Nephron (organoid): ENCODE data around the gene PTPRA.

Experiments used
- H3K27ac Mint-ChIP-seq, 3 experiments: 2 replicates each; pipeline ENCODE4 v1.8.0; 2020; ENCODE audit warnings: mixed read lengths in 3 of 3, mild to moderate bottlenecking in 2 of 3, moderate library complexity in 1 of 3
- H3K27me3 Mint-ChIP-seq: 2 replicates; pipeline ENCODE4 v1.8.0; 2021; ENCODE audit warnings: low read depth, mild to moderate bottlenecking, moderate library complexity, mixed read lengths
- H3K36me3 Mint-ChIP-seq: 2 replicates; pipeline ENCODE4 v1.8.0; 2020; ENCODE audit warnings: low read depth, mixed read lengths
- H3K4me1 Mint-ChIP-seq: 2 replicates; pipeline ENCODE4 v1.8.0; 2020; ENCODE audit warnings: mixed read lengths
- H3K4me3 Mint-ChIP-seq, 3 experiments: 2 replicates each; pipeline ENCODE4 v1.8.0; 2020; ENCODE audit warnings: mild to moderate bottlenecking in 3 of 3, mixed read lengths in 3 of 3, moderate library complexity in 2 of 3
- H3K9me3 Mint-ChIP-seq: 2 replicates; pipeline ENCODE4 v1.8.0; 2020; ENCODE audit warnings: mixed read lengths
- TF ChIP-seq, protein P1 (sequence below), 3 experiments: fragments of 200-600 bp; sonication (generic); IDR thresholded peaks; one replicate each; pipeline ENCODE4 v1.5.0; 2021; ENCODE audit warnings: antibody characterized with exemption in 3 of 3; ENCODE audit not compliant: unreplicated experiment in 3 of 3

The PTPRA gene

GRCh38 chr20:2914160-2914559 is 40.9 kb downstream of the PTPRA start:
- Mint-ChIP-seq H3K27ac (no peak overlapping the region), H3K4me3 (no peak overlapping the region), H3K9me3 (no peaks in the 10 kb centered on the region), H3K27me3 (no peaks in the 10 kb centered on the region), H3K36me3 (peaks cover 8% of the 10 kb centered on the region), H3K4me1 (peaks cover 5% of the 10 kb centered on the region)
- TF ChIP-seq, protein P1, sequence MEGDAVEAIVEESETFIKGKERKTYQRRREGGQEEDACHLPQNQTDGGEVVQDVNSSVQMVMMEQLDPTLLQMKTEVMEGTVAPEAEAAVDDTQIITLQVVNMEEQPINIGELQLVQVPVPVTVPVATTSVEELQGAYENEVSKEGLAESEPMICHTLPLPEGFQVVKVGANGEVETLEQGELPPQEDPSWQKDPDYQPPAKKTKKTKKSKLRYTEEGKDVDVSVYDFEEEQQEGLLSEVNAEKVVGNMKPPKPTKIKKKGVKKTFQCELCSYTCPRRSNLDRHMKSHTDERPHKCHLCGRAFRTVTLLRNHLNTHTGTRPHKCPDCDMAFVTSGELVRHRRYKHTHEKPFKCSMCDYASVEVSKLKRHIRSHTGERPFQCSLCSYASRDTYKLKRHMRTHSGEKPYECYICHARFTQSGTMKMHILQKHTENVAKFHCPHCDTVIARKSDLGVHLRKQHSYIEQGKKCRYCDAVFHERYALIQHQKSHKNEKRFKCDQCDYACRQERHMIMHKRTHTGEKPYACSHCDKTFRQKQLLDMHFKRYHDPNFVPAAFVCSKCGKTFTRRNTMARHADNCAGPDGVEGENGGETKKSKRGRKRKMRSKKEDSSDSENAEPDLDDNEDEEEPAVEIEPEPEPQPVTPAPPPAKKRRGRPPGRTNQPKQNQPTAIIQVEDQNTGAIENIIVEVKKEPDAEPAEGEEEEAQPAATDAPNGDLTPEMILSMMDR (IDR thresholded peaks at IDR 0.05; ENCODE audit: unreplicated experiment in 3 of 3) = peak in 1 of 3 experiments; percentile 23

DNA sequence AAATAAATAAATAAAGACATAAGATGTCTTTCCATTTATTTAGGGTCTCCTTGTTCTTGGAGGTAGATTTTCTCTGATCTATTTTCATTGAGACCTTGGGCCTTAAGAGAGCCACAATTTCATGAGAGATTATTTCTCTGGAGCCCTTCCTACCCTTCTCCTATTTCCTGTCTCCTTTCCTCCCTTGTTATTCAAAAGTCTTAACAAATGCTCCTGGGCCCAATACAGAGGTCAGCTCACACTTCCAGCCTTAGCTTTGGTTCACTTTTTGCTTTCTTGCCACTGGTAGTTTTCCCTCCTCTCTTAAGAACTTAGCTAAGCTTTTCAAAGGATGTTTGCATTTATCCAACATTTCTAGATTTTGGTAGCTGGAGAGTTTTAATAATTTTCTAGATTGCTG is 44.0 kb downstream of the PTPRA start:
- TF ChIP-seq, protein P1 (IDR thresholded peaks at IDR 0.05; ENCODE audit: unreplicated experiment in 3 of 3) = no peak
- no peaks in the 10 kb centered on the region for H3K9me3 Mint-ChIP-seq
- H3K4me3 Mint-ChIP-seq = no peak overlapping the region
- H3K27me3 Mint-ChIP-seq = no peaks in the 10 kb centered on the region
- H3K36me3 Mint-ChIP-seq = peaks cover 8% of the 10 kb centered on the region
- peaks cover 14% of the 10 kb centered on the region for H3K4me1 Mint-ChIP-seq
- peak overlapping the region in 1 of 3 experiments; percentile 20 for H3K27ac Mint-ChIP-seq

- no peaks in the 10 kb centered on the region for H3K27me3 Mint-ChIP-seq
- TF ChIP-seq, protein P1 (IDR thresholded peaks at IDR 0.05; ENCODE audit: unreplicated experiment in 3 of 3) = no peak
- no peak overlapping the region for H3K4me3 Mint-ChIP-seq
- H3K36me3 Mint-ChIP-seq = peaks cover 11% of the 10 kb centered on the region
- H3K4me1 Mint-ChIP-seq = peaks cover 14% of the 10 kb centered on the region
- H3K27ac Mint-ChIP-seq = peak overlapping the region in 1 of 3 experiments; percentile 73
- no peaks in the 10 kb centered on the region for H3K9me3 Mint-ChIP-seq
Observed at GRCh38 chr20:2918096-2919049, 45.1 kb downstream of the PTPRA start.

DNA sequence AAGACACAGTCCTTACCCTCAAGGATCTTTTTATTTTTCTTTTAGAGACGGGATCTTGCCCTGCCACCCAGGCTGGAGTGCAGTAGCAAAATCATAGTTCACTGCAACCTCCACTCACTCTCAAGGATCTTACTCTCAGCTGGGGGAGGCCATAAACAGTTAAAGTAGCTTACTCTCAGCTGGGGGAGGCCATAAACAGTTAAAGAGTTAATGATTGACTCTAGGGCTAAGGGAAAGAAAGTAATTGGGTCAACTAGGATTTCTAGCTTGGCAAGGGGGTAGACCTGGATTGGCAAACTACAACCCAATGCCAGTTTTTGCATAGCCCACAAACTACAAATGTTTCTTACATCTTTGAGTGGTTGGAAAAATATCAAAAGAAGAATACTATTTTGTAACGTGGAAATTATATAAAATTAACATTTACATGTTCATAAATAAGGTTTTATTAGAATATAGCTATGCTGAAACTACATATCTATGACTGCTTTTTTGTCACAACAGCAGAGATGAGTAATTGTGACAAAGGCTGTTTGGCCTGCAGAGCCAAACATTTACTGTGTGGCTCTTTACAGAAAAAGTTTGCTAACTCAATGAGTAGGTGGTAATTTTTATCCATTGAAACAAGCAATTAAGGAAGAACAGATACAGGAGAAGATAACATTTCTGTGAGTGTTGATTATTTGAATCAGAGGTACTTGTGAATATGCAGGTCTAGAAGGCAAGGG is 46.4 kb downstream of the PTPRA start:
- Mint-ChIP-seq H3K27ac (peak overlapping the region; percentile 10 to 62 (median 21)), H3K36me3 (peaks cover 19% of the 10 kb centered on the region), H3K27me3 (no peaks in the 10 kb centered on the region), H3K4me1 (peaks cover 14% of the 10 kb centered on the region), H3K4me3 (no peak overlapping the region), H3K9me3 (no peaks in the 10 kb centered on the region)
- TF ChIP-seq, protein P1 (IDR thresholded peaks at IDR 0.05; ENCODE audit: unreplicated experiment in 3 of 3) = no peak

- H3K27me3 Mint-ChIP-seq = no peaks in the 10 kb centered on the region
- H3K36me3 Mint-ChIP-seq = peaks cover 21% of the 10 kb centered on the region
- no peak overlapping the region for H3K4me3 Mint-ChIP-seq
- H3K9me3 Mint-ChIP-seq = no peaks in the 10 kb centered on the region
- peaks cover 14% of the 10 kb centered on the region for H3K4me1 Mint-ChIP-seq
- peak overlapping the region in 2 of 3 experiments; percentile 1 to 62 for H3K27ac Mint-ChIP-seq
- TF ChIP-seq, protein P1 (IDR thresholded peaks at IDR 0.05; ENCODE audit: unreplicated experiment in 3 of 3) = no peak
Observed at GRCh38 chr20:2920473-2920872, 47.2 kb downstream of the PTPRA start.
